ENCODE results near the gene OTOF.
A peak's percentile ranks its signal among the peaks of the same experiment; 100 is the strongest.

The OTOF gene

DNA sequence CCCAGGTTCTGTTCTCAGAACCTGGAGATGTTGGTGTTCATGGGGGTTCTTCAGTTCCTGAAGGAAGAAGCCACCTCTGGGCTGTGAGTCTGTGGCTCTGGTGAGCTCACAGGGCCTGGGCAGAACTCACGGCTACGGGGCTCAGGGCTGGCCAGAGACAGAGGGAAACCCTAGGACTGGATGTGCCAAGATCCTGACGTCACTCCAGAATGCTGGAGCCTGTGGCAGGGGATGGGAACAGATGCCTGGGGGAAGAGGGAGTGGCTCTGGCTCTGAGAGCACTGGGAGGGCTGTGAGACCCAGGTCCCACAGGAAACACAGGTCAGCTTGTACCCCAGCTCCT, at the start of gene OTOF:
OTOF (minus strand) TSS at position 214 of the 343 bp plus-strand sequence.
- DNase-seq (ENCODE audit: low read depth in 3 of 3) = no peak

DNA sequence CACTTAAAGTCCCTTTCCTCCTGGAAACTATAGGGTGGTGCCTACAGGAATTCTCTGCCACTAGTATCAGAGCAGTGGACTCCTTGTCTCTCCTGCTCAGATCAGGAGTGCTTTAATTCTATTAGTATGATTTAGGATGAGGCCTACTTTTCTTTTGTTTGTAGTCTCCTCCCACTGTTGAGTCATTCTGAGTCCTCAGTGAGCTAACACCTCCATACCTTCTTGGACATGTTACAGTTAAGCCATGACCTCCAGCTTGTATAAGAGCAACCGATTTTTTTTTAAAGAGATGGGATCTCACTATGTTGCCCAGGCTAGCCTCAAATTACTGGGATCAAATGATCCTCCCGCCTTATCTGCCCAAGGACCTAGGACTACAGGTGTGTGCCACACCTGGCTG, 48.7 kb upstream of the OTOF start:
- no peak for DNase-seq (ENCODE audit: low read depth in 3 of 3)

DNA sequence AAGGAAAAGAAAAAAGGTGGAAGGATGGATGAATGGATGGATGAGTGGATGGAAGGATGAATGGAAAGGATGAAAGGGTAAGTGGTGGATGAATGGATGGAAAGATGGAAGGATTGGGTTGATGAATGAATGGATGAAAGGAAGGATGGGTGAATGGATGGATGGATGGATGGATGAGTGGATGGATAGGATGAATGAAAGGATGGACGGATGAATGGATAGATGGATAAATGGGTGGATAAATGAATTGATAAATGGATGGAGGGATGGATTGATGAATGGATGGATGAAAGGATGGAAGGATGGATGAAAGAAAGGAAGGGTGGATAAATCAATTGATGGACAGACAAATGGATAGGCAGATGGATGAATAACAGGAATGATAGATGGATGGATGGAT, 48.2 kb upstream of the OTOF start:
- DNase-seq (ENCODE audit: low read depth in 3 of 3) = no peak

DNA sequence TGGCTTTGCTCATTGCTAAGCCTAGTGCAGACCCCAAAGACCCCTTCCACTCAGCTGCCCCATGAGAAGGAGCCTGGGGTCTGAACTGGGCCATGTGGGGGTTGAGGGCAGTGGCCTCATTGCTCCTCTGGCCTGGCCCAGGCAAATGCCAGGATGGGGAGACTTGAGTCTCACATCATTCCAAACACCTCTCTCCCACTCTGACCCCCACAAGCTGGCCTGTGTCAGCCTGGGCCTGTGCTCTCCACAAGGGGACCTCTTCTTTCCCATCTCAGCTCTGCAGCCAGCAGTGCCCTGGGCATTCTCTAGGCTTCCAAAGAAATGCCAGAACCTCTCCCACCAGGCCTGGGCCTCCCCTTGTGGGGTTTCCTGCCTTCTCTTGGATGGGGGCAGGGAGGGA, 45.8 kb upstream of the OTOF start:
- no peak for DNase-seq (ENCODE audit: low read depth in 3 of 3)

DNA sequence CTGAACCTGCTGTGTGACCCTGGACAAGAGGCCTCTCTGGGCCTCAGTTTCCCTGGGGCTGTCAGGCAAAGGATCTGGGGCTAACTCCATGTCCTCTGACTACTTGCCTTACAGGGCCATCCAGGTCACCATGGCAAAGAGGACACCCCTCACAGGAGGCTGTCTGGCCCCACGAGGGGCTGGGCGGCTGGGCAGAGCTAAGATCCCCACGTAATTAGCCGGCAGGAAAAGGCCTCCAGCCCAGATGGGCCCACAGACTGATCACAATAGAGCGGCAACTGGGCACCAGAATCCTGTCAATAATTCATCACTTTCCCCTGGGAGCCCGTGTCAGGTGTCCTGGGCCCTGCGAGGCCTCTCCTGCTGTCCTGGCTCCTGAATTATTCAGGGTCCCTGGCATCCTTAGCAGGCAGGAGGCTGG, 44.8 kb upstream of the OTOF start:
- DNase-seq (ENCODE audit: low read depth in 3 of 3) = no peak

DNA sequence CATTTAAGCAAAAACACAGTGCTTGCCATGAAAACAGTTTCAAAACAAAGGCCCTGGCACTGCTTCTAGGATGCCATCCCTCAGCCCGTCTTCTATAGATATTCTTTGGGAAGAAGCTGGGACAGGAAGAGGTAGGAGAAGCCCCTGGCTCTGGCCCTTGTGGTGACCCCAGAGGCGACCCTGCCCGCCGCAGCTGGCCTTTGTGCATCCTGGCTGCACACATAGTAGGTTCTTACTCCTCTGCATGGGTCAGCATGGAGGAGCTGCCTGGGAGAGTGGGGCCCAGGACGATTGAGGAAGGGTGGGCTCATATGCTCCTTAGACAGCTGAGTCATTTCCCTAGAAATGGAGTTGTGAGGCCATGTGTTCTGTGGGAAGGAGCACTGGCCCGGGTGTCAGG, 44.4 kb upstream of the OTOF start:
- DNase-seq (ENCODE audit: low read depth in 3 of 3) = no peak

DNA sequence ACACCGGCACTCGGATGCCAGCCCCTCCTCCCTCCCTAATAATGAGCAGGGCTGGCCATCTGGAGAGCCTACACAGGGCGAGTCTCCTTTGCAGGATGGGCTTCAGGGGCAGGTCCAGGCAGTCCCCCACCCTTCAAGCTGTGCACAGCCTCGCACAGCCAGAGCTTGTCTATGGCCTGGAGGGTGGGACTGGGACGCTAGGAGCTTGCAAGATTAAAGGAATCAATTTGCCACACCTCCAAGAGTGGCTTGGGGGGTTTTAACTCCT, 43.9 kb upstream of the OTOF start:
- DNase-seq (ENCODE audit: low read depth in 3 of 3) = no peak

DNA sequence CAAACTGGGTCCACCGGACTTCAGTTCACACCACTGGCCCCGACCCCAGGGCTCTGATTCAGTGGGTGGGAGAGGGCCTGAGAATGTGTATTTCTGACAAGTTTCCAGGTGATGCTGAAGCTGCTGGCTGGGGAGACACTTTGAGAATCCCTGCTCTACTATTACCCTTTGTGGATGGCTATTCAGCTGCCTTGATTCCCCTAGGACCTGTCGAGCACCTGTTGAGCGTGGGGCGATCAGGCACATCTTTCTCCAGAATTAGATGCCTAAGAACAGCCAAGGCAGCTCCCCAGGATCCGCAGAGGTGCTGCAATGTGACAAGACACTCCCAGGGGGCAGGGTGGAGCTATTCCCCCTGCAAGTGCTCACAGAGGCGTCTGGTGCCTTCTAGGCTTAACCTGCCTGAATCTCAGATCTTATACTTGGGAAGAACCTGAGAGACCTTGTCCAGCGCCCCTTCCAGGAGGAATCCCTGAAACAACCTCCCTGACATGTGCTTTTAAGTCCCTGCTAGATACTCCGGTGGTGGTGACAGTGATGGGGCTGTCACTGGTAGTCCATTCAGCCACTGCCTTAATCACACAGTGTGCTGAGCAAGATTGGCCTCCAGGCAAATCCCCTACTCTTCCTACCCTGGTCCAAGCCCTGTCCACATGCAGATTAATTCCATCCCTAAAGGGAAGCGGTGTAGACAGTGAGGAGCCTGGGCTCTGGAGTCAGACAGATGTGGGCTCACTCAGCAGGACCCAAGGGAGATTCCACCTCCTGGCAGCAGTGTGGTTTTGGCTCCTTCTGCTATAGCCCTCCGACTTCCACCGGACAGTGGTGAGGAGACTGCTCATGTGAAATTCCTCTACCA, 43.4 kb upstream of the OTOF start:
- DNase-seq (ENCODE audit: low read depth in 3 of 3) = no peak

DNA sequence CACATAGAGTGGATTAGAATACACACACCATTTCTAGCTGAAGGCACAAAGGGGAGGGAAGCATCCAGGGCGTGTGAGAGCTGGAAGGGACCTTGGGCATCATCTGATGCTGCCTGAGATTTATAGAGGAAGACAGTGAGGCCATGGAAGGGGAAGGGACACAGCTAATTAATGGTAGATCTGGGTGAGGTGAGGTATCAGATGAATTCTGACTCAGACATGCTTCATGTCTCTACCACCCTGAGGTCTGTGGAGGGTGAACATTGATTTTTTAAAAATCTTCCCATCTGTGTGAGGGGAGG, 42.2 kb upstream of the OTOF start:
- no peak for DNase-seq (ENCODE audit: low read depth in 3 of 3)

DNA sequence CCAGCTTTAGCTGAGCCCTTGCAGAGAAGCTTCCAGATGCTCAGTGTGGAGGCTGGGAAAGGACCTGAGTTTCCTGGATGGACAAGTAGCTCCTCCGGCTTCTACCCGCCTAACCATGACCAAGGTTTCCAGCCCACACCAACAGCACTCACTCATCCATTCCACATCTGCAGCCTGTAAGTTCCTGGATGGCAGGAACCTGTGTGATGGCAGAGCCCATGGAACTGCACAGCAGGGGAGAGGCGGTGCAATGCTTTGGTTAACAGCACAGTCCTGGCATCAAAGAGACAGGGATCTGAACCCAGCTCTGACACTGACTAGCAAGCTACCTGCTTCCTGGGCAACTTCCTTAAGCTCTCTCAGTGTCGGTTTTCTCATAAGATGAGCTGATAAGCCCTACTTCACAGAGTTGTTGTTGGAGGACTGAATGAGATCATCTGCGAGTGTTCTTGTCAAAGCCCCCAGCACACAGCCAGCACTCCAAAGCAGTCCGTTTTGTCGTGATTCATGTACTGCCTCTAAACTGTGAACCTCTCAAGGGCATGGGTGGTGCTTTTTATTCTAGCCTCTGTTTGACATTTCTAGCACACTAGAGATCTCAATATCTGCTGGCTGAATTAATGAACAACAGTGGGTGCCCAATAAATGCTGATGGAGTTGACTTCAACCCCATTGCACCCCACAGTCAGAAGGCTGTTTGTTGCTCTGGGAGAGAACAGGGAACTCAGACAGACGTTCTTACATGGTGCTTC, 41.6 kb upstream of the OTOF start:
- DNase-seq (ENCODE audit: low read depth in 3 of 3) = no peak

DNA sequence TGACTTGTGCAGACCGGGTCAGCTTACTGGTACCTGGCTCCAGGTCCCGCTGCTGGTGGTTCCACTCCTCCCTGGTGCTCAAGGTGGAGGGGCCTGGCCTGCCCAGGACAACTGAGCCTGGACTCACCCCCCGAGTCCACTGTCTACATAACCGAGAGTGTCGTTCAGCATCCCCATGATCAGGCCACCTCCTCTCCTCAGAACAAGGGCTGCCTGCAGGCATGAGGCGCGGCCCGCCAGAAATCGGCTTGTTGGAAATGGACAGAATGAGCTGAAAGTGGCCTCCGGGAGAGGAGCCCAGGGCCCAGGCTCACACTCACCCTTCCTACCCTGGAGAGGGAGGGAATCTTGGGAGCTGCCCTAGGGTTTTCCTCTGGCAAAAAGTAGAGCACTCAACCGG, 38.9 kb upstream of the OTOF start:
- no peak for DNase-seq (ENCODE audit: low read depth in 3 of 3)

DNA sequence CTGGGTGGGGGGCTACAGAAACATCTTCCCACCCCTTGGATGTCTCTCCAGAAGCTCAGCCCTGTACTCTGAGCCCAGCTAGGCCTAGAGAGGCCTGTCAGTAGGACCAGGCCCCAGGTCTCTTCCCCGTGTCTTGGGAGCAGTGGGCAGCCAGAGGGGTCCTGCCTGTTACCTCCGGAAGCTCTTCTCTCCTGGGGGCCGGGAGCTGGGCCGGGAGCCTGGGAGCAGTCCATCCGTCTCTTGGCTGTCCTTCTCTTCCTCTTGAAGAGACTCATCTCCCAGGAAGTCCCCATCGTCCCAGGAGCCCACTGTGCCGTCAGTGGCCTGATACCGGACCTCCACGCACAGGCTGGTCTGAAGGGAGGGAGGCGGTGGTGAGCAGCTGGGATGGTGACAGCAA, 38.3 kb upstream of the OTOF start:
- no peak for DNase-seq (ENCODE audit: low read depth in 3 of 3)

DNA sequence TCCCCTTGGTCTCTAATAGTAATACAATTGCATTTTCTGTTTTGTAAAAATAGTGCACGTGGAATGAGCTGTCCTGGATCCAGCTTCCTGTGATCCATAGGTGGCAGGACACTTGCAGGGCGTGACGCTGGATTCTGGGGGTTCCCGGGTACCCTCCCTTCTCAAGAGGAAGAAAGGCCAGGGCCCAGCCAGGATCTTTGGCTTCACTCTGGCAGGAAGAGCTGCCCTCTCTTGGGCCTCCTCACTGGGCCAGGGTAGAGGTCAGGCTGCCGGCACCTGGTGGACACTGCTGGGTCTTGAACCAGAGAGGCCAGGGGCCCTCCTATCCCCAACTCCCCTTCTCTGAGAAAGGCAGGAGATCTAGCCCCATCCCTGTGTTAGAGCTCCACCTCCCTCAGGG, 37.8 kb upstream of the OTOF start:
- no peak for DNase-seq (ENCODE audit: low read depth in 3 of 3)

DNA sequence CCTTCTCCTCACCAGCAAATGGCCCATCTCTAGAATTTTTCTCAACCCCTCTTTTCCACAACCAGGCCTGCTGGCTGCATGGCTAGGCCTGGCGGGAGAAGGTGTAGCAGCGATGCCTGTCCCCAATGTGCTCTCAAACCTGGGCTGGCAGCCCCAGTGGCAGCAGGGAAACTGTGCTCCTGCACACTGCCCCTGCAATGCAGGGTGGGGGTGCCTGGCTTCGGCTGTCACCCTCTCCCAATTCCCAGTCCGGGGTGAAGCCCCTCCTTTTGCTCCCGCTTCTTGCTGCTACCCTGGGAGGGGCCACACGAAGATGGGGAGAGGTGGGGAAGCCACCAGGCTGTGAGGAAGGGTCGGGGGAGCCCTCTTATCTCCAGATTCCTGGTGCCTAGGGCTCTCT, 36.1 kb upstream of the OTOF start:
- no peak for DNase-seq (ENCODE audit: low read depth in 3 of 3)

DNA sequence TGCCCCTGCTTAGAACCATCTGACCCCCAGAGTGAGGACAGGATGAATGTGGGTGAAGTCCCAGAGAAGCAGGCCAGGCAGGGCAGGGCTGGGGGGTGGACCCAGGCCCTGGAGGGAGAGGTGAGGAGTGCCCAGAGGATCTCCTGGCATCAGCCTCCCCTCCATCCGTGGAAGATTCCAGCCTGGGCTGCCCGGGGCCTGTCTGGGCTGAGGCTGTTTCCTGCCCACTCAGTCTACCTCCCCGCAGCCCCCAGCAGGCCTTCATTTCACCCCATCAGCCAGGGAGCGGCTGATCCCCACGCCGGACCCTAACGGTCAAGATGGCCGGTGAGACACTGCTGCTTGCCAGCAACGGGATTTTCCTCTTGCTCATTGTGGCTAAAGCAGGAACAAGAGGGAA, 35.3 kb upstream of the OTOF start:
- DNase-seq (ENCODE audit: low read depth in 3 of 3) = no peak

DNA sequence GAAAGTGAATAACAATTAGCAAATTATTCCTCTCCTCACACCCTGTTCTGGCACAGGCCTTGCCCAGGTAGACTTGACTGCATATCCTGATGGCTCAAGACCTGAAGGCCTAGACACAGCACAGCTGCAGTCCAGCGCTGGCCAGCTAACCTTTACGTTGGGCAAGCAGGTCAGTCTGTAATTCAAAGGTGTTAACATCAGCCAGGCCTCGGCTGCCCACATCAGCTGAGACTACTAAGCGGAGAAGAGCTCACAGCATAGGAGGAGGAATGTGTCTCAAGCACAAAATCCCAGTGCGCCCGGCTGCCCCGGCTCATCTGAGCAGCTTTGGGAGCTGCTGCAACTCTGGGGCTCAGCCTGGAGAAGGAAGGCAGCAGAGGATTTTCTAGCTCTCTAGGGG, 33.5 kb upstream of the OTOF start:
- DNase-seq (ENCODE audit: low read depth in 3 of 3) = no peak

DNA sequence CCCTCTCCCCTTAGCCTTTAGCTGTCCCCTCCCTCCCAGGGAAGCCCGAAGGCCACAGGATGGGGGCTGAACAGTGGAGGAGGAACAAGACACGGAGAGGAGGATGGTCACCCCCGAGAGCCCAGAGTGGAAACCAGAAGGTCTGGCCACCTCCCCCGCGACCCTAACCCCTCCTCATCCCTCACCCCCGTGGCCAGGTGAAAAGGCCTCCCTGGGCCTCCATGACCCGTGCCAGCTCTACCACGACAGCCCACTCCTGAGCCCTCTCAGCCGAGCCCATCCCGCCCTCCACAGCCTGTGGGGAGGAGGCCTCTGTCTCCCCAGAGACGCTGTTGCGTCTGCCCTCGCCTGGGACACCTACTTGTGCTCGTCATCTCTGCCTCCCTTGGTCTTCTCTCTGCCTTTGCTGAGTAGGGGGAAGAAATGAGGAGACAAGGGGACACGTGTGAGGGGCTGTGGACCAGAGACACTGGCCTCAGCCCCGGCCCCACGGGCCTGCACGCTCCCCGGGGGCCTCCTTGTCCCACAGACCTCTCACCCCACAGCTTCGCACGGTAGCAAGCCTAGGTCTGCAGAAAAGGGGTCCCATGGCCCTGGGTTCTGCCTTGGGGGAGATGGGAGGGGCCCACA, 32.5 kb upstream of the OTOF start:
- DNase-seq (ENCODE audit: low read depth in 3 of 3) = no peak

DNA sequence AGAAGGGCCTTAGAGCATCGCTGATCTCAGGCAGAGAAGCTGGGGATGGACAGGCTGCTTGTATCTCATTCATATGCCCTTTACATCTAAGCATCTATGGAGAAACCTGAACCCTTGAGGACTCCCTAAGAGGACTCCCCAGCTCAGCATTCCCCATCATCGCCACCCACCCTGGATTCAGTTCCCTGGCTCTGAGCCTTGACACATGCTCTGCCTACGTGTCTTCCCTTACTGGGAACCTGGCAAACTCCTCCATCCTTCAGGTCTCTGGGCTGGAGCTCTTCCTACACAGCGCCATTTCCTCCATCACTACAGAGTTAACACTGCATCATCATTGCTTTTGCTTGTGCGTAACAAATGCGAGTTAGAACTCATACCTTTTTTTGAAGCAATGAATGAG, 31.2 kb upstream of the OTOF start:
- DNase-seq (ENCODE audit: low read depth in 3 of 3) = no peak

DNA sequence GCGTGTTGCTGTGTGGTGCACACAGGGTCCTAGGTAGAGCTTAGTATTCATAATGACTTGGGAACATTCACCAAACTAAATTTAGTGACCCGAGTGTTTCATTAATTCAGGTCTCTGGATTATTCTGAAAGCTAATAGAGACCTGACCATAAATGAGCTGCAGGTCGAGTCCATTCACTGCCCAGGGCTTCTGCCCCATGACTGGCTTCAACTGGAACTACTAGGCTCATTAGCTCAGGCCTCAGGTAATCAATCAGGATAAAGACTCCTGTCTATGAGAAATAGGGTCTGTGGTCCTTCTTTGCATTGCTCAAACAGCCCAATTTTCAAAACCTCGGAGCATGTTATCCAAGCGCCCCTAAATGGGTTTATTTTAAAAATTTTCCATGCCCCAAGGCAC, 30.0 kb upstream of the OTOF start:
- no peak for DNase-seq (ENCODE audit: low read depth in 3 of 3)

DNA sequence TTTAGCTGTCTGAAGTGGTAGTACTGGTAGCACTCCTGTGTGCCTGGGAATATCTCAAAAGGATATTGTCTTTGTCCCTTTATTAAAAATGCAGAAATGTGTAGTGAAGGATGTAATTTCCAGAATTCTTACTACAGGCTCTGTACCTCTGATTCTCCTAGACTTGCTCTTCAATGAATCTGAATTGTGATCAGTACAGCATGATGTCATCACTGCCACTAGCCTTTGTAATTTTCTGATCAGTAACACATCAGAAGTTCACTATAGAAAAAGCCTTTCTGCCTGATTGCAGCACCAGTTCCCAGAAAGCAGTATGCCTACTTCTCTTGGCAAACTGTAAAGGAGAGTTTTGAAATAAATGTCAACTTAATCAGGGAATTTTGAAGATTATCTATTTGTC, 29.2 kb upstream of the OTOF start:
- no peak for DNase-seq (ENCODE audit: low read depth in 3 of 3)

DNA sequence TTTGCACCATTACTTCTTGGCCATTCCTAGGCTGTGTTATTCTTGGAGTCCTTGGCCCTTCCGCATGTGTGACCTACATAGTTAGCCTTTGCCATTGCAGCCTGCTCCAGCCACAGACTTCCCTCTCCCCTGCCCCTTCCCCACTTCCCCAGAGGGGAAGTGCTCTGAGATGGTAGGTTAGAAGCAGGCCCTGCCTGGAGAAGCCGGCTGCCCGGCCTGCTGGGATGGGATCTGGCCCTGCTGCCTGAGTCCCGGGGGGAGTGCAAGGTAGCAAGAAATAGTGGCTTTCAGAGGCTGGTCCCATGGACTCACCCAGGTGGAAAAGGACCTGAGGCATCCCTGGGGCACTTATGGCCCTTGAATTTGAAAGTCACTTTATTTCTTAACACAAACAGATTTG, 28.4 kb upstream of the OTOF start:
- DNase-seq (ENCODE audit: low read depth in 3 of 3) = no peak

DNA sequence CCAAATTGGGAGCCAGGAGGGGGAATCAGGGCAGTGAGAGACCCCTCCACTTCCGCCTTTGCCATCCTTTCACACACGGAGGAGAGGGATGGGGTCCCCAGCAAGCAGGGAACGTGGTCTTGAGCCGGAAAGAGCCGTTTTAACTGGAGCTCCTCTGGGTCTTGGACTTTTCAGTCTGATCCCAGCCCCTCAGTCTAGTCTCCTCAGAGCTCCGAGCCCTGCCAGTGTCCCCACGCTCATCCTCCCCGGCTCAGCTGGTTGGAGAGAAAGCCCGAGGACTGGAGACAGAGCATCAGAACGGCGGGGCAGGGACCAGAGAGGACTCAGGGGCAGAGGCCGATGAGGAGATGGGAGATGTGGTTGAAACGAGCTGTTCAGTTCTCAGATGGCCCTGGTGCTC, 26.1 kb upstream of the OTOF start:
- no peak for DNase-seq (ENCODE audit: low read depth in 3 of 3)

DNA sequence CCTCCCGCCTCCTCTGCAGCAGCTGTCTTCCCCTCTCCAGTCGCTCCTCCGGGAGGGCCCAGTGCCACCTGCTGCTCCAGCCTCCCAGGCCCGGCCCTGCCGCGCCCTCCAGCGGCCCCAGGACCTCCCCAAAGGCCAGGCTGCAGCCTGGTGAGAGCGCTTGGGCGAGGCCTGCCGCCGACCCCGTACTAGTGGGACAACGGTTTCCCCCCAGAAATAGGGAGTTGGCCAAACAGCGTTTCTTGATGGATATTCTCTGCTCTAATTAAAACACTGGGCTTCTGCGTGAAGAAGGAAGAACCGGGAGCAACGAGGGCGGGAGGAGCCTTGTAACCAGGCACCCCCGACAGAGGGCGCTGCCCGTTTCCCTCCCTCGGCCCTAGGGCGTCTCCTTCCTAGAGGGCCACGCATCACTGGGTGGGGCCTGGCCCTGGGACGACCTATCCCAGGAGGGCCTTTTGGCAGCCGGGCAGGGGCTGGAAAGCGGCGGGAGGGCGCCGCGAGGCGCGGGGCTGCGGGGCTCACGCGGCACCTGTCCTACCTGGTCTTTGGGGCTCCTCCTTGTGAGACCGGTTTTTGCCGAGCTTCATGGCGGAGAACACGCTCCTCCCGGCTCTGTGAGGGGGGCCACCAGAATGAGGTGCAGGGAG, 25.4 kb upstream of the OTOF start:
- peak; percentile 72 to 88 (median 74) for DNase-seq (ENCODE audit: low read depth in 3 of 3)

Measured in stimulated activated CD4-positive, alpha-beta T cell treated with anti-CD3 and anti-CD28 coated beads, TNF-alpha, amount 100 ng/mL, for 24 hours (primary cell).